Measurements from ENCODE around the gene CDH23.

The CDH23 gene

DNA sequence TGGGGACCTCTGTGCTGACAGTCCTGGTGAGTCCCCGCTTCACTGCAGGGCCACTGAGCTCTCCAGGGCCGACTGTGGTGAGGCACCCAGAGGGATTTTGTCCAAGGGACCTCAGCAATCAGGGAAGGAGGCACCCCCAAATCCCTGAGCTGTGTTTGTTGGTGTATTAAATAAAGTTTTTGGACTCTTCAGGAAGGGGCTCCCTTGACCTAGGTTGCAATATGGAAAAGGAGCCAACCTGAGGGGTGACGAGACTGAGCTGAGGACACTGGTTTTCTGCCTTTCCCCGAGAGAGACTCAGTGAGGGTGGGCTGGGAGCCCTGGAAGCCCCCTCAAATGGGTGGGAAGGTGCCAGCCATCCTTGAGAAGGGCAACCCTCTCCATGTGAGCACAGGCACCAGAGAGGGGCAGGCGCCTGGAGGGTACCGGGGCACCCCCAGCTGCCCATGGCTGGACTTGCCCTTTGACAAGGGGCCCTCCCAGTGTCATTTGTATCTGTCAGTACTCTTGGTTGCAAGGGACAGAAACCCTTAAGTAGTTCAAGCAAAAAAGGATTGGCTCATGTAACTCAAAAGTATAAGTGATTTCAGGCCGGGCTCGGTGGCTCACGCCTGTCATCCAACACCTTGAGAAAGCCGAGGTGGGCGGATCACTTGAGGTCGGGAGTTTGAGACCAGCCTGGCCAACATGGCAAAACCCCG is 250.0 kb downstream of the CDH23 start:
- no peak for DNase-seq

- DNase-seq: no peak
Observed at GRCh38 chr10:71647526-71648253, 251.0 kb downstream of the CDH23 start.

- DNase-seq: no peak
Observed at GRCh38 chr10:71648254-71648932, 251.7 kb downstream of the CDH23 start.

DNA sequence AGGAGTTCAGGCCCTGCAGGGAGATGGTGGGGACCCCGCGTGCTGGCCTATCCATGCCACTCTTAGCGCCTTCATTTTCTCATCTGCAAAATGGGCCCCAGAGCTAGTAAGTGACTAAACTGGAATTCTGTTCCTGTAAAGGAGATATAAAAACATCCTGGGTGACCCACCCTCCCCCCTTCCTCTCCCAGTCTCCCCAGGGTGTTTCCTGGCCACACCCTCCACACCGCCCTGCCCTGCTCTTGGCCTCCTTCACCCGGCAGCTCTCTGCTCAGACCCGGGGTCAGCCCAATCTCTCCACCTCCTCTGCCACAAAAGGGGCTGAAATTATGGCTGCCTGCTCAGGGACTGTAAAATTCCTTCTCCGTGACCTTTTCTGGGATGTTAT is 252.2 kb downstream of the CDH23 start:
- no peak for DNase-seq

- no peak for DNase-seq
Observed at GRCh38 chr10:71649631-71650030, 252.9 kb downstream of the CDH23 start.

DNA sequence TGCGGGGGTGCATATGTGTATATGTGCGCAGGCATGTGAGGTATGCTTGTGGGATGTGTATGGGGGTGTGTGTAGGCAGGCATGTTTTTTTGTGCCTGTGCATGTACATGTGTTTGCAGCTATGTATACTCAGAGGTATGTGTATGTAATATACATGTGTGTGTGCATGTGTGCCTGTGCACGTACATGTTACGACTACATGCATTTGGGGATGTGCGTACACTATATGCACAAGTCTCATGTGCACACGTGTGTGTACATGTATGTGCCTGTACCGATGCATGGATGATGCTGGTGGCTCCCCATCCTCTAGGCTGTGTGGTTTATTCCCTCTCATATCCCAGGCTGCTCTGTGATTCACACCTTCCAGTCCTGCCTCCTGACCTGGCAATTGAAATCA is 253.7 kb downstream of the CDH23 start:
- DNase-seq: no peak

GRCh38 chr10:71651428-71651827 is 254.7 kb downstream of the CDH23 start:
- DNase-seq: no peak

GRCh38 chr10:71651928-71652327 is 255.2 kb downstream of the CDH23 start:
- no peak for DNase-seq

- no peak for DNase-seq
Observed at GRCh38 chr10:71653044-71653443, 256.3 kb downstream of the CDH23 start.

GRCh38 chr10:71656220-71656619 is 259.5 kb downstream of the CDH23 start:
- DNase-seq: no peak

GRCh38 chr10:71657604-71658466 is 261.1 kb downstream of the CDH23 start:
- no peak for DNase-seq

DNA sequence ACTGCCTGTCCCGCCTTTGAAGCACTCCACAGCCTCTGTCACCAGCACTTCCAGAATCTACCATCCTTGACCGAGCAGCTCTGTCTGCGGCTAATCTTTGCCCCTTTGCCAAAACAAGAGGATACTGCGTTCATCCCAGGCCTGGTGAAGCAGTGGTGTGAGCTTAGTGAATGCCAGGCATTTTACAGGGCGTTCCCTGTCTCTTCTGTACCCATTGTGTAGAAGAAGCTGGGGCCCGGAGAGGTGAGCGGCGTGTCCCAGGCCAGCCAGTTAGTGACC is 261.7 kb downstream of the CDH23 start:
- DNase-seq: no peak

DNA sequence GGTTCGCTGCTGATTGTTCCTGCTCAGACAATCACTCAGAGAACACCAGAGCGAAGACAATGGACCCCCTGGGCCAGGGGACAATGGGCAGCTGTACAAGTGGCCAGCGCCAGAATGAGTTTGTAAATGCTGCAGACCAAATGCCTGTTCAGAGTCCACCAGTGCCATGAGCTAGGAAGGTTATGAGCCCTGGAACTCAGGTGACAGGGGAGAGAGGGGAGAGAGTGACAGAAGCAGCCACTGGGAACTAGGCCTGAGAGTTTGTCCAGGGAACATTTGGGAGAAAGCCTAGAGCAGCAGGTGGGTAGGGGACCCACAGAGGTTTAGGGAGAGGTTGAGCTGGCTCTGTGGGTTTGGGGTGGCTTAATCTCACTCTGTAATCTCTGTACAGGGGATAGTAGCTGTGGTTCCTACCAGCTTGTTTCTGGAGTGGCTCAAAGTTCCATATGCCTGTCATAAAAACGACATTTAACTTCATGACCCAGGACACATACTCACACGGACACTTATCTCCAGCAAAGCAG is 262.5 kb downstream of the CDH23 start:
- peak in 1 of 2 experiments; percentile 7 for DNase-seq

DNA sequence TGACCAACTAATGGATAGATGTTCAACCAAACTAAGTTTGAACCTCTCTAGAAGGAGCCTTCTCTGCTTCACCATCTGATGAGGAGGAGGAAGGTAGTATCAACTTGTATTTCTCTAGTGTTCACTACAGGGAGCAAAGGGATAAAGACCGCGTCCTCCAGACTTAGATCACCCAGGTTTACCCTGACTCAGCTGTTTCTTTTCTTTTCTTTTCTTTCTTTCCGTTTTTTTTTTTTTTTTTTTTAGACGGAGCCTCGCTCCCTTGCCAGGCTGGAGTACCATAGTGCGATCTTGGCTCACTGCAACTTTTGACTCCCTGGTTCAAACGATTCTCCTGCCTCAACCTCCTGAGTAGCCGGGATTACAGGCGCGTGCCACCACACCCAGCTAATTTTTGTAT is 263.0 kb downstream of the CDH23 start:
- DNase-seq: no peak

DNA sequence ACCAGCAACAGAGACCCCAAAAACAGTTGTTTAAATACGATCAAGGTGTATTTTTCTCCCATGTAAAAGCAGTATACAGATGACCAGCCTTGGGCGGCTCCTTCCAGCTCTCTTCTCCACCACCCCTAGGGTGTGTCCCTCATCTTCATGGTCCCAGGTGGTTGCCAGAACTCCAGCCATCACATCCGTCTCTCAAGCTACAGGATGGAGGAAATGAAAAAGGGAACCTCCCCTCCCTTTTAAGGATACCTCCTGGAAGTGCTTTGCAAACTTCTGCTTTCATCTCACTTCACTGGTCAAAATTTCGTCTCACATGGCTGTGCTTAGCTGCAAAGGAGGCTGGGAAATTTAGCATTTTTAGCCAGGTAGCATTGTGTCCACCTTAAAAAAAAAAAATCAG is 263.6 kb downstream of the CDH23 start:
- DNase-seq: no peak

DNA sequence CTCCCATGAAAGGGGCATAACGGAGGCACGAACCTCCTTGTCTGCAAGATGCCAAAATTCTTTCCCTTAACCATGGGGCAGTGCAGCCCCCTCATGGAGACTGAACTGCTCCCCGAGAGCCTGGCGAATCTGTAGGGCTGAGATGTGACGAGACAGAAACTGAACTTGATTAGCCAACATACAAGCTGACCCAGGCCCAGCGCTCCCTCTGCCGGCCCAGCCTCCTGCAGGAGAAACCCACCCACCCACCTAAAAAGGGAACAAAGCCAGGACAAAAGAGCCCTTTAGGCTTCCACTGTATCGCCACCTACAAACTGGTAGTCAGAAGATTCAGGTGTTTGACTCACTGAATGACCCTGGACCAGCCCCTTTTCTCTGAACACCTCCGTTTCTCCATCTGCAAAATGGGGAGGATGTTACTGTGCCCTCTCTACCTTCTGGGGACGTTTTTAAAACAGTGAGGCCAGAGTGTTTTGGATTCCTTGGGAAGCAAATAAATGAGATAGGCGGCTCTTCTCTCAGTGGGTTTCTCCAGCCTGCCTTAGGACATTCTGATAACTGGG is 264.4 kb downstream of the CDH23 start:
- DNase-seq: no peak

- DNase-seq: no peak
Observed at GRCh38 chr10:71661779-71662336, 265.1 kb downstream of the CDH23 start.

GRCh38 chr10:71663311-71663710 is 266.6 kb downstream of the CDH23 start:
- DNase-seq: no peak

DNA sequence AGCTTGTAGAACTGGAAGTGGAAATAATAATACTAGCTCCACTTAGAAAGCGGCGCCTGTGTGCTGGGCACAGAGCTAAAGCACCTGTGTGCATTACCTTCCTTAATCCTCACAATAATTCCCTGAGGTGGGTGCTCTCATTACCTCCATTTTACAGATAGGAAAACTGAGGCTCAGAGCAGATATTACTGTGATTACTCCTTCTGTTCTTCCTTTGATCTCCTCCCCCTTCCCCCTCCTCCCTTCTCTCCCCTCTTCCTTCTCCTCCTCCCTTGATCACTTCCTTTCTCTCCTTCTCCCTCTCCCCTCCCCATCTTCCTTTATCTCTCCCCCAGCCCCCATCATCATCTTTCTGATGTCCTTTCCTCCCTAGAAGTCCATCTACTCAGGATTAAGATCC is 267.9 kb downstream of the CDH23 start:
- no peak for DNase-seq

DNA sequence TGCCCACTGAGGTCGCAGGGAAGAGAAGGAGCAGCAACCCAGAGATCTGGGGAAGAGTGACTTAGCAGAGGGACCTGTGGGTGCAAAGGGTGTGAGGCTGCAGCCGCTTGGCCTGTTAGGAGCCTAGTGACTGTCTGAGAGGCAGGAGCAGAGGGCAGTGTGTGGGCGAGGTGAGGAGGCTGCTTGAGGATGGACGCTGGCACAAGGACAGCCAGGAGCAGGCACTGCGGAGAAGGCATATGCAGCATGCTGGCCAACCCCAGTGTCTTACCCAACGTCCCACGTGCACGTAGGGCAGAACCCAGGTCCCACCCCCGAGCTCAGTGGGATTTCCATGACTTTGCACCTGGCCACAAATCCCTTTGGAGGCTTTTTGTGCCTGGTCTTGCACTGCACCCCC is 268.7 kb downstream of the CDH23 start:
- no peak for DNase-seq

DNA sequence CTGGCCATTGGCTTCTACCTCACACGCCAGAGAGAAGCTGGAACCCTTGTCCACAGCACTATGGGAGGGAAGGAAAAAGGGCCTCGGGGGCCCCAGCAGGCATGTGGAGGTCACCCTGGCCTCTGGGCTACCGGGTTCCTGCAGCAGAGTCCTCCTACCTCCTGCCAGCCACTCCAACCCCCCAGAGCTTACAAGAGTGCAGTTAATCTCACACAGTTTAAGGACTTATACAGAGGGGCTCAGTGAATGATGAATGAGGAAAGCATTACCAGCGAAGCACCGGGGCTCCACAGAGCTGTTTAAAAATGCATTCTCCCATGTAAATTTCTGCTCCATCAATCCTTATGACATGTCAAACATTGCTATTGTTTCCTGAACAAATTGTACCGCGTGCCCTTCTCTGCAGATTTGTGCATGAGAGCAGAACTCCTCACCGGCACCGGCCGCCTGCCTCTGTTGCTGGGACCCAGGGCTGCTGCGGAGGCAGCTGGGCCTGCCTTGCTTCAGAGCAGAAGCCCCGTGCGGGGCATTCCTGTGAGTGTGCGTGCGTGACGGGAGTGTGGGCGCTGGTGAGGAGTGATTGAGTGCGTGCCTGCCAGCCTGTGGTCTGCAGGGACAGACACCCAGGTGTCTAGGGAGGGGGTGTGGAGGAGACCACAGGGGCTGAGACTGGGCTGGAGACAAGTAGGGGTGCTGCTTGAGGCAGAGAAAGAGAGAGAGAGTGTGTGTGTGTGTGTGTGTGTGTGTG is 270.1 kb downstream of the CDH23 start:
- peak in 1 of 2 experiments; percentile 0 for DNase-seq

GRCh38 chr10:71667387-71667752 is 270.6 kb downstream of the CDH23 start:
- DNase-seq: no peak

Data from NCI-H2081 (cell line).